Activated CD4-positive, alpha-beta T cell treated with anti-CD3 and anti-CD28 coated beads, Interleukin-2, amount 50 U/mL, for 16 hours (primary cell): Measurements from ENCODE around the gene HS2ST1.
"Not testable (repeated sequence)": the region's sequence is repeated elsewhere in the genome, so short reads cannot be mapped to it uniquely, and the experiment has no call there.

Experiments used
- DNase-seq: peaks from one replicate; pipeline ENCODE4 v3.0.0-alpha.2; 2020

HS2ST1 gene

DNA sequence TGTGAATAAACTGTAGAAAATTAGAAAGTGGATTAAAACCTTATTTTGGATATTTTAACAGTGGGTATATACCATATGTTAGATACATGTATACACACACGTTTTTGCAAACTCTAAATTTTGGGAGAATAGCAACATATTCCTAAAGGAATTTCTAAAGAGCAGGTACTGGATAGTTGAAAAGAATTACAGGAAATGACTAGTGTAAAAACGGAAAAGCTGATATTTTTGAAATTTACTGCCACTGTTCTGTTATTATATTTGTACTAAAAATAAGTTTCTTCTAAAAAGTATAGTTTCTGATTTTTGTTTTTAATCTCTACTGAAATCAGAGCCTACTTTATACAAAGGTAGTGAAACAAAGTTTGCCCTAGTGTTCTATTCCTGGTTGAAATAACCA, 114.1 kb downstream of the HS2ST1 start:
- DNase-seq, result no peak

DNA sequence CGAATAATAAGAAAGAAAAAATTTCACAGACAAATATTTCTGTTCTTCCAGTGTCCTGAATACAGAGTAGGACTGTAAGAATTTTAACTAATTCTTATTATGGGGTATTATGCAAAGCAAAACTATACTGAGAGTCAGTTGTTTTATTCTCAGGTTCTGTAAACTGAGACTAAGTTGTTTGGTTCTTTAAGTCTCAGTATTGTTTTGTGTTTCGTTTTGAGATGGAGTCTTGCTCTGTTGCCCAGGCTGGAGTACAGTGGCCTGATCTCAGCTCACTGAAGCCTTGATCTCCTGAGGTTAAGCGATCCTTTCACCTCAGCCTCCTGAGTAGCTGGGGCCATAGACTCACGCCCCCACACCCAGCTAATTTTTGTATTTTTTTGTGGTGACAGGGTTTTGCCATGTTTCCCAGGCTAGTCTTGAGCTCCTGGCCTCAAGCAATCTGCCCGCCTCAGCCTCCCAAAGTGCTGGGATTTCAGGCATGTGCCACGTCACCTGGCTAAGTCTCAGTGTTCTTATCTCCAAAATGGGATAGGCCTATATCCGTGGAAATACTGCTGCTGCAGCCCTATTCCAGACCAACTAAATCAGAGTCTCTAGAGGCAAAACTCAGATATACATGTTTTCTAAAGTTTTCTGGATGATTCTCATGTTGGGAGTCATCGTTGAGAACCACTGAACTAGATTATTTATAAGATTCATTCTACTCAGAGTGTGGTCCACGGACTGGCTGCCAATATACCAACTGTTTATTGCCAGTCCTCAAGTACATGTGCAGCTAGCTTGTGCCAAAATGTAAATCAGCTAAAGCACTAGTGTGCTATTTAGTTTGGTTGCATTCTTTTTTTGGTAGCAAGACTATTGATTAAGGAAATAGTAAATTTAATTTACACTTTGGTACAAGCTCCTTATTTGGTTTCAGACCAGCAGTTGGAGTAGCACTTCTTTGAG, 116.6 kb downstream of the HS2ST1 start:
- no peak for DNase-seq

DNA sequence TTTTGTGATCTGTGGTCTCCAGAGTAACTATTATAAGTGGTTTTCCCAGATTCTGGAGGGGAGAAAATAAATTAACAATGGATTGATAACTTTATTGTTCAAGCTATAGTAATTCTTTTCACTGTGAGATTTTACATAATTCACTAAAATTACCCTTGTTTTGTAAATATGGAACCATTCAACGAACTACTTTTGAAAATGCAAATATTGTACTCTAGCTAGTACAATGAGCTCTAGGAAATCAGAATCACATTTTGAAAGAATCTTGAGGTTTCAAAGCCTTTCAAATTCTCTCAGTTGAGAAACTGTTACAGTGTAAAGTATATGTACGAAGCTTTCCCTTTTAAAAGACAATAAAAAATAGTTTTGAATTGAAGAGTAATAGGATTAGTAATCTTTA, 119.9 kb downstream of the HS2ST1 start:
- no peak for DNase-seq

DNA sequence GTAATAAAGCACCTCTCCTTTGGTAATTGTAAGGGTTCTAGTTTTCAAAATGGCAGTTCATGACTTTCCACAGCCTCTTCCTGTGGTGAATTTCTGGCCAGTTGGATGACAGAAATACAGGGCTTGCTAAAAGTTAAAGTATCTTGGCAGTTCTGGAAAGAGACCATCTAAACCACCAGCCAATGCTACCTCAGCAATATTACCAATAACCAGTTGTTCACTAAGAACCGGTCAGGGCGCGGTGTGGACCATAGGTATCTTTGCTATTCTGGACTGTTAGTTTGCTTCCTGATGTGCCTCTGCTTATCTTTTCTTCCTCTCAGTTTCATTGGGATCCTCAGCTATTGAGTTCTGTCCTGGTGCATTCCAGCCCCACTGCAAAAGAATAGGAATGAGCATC, 124.7 kb downstream of the HS2ST1 start:
- no peak for DNase-seq

DNA sequence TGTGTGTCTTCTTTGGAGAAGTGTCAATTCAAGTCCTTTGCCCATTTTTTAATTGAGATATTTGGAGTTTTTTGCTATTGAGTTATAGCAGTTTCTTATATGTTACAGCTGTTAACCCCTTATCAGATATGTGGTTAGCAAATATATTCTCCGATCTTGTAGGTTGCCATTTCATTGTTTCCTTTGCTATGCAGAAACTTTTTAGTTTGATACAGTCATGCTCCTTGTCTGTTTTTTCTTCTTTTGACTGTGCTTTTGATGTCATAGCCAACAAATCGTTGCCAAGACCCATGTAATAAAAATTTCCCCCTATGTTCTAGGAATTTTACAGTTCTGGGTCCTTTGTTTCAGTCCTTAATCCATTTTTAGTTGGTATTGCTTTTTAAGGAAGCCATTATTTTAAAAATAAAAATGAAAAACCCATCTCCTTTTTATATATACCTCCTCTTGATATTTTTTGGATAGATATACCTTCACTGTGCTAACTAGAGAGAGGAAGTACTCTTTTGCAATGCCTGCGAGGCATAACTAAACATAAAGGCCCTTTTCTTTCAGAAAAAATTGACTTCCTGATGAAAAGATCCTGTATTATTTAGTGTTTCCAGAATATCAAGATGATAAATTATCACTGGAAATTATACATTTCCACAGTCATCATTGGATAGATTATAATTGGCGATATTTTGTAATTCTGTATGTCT, 127.8 kb downstream of the HS2ST1 start:
- no peak for DNase-seq

DNA sequence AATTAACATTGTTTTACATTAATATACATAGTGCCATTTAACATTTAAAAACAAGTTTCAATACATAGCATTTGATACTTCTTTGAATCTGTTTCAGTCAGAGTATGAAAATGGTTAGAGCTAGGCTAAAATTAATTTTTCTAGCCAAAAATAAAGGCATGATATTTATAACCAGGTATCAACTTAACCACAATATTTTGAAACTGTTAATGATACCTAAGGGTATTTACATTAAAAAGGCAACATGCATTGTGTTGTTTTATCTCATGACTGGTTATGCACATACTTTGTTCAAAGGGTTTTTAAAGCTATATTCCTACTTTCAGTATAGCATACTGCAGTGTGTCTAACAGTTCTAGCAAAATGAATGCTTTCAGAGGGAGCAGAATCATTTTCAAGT, 130.0 kb downstream of the HS2ST1 start:
- no peak for DNase-seq

DNA sequence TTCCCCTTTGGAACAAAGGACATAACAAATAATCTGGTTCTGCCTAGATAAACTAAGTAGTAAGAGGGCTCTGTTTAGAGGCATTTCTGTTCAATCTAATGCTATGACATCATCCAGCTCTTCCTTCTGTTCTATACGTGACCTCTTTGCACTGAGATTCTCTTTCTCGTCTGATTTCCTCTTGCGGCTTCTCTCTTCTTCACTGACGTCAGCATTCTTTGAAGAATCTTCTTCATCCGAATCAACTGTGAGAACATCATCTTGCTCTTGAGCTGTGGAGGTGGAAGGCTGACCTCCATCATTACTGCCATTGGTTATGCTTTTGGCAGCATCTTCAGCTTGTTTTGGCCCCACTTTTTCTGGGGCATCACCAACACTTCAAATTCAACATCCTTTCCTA, 130.4 kb downstream of the HS2ST1 start:
- peak; percentile 43 for DNase-seq

DNA sequence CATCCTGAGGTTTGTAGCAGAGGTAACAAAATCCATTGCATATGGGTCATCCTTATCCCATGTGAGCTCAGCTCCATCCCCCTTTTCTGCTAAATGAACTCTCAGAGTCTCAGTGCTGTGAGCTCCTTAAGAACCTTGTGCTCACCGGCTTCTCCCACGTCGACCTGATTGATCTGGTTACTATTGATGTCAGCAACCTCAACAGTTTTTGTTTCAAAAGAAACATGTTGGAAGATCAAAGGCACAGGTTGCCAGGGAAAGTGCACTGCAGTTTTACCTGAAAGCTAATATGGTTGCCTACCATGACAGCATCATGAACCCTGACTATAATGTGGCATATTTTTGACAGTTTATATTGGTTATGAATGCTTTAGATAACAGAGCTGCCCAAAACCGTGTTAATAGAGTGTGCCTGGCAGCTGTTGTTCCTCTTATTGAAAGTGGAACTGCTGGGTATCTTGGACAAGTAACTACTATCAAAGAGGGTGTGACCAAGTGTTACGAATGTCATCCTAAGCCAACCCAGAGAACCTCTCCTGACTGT, 131.4 kb downstream of the HS2ST1 start:
- DNase-seq, result peak; percentile 45

DNA sequence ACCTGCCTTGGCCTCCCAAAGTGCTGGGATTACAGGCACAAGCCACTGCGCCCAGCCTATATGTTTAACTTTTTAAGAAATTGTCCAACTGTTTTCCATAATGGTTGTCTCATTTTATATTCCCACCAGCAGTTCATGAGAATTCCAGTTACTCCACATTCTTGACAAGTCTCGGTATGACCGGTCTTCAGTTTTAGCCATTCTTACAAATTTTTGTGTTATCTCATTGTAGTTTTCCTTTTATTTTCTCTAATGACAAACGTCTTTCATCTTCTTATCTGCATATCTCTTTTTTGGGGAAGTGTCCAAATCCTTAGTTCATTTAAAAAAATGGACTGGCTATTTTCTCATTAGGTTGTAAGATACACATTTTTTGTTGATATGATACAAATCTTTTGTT, 132.5 kb downstream of the HS2ST1 start:
- no peak for DNase-seq

DNA sequence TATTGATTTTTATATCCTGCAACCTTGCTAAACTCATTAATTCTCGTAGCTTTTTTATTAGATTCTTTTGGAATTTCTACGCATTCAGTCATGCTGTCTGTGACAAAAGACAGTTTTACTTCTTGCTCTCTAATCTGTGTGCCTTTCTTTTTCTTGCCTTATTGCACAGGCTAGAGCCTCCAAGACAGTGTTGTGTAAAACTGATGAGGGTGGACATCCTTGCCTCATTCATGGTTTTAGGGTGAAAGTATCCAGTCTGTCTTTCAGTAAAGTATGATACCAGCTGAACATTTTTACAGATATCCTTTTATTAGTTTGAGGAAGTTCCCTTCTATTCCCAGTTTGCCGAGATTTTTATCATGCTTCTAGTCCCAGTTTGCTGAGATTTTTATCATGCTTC, 133.8 kb downstream of the HS2ST1 start:
- DNase-seq, result no peak

DNA sequence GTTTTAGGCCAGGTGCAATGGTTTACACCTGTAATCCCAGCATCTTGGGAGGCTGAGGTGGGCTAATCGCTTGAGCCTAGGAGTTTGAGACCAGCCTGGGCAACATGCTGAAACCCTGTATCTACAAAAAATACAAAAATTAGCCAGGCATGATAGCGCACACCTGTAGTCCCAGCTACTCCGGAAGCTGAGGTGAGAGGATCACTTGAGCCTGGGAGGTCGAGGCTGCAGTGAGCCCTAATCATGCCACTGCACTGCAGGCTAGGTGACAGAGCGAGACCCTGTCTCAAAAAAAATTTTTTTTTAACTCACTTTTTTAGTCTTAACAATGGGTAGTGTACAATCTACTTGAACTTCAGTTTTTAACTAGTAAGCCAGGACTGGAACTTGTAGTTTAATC, 137.5 kb downstream of the HS2ST1 start:
- DNase-seq, result no peak

DNA sequence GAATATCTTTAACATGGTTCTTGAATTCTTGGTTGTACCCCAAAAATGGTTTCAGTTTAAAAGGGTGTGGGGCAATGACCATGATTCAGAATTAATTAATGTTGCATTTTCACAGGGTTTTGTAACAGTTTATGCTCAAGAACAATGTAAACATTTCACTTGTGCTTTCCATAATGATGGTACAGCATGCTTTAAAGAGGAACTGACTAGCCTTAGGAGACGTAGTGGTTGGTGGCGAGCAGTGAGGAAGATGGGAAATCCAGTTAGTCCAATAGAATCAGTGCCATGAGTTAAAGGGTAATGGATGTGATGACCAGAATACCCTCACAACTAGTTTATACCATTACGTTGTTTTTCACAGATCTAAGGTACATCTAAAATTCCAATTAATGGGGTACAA, 138.0 kb downstream of the HS2ST1 start:
- DNase-seq, result no peak

DNA sequence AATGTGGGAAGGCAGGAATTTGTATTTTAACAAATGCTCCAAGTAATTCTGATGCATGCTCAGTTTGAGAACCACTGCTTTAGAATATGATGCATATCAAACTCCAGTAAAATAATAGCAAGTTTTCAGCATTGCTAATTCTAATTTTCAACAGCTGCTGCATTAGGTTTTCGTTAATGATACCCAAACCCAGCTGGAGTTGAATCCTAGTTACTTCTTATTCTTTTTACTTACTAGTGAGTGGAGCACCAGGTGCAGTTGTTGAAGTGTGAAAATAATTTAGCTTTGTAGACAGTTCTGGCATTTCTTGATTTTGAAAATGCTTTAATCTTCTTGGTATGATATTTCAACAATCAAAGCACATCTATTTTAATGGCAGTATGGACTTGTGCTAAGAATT, 138.5 kb downstream of the HS2ST1 start:
- DNase-seq, result no peak

DNA sequence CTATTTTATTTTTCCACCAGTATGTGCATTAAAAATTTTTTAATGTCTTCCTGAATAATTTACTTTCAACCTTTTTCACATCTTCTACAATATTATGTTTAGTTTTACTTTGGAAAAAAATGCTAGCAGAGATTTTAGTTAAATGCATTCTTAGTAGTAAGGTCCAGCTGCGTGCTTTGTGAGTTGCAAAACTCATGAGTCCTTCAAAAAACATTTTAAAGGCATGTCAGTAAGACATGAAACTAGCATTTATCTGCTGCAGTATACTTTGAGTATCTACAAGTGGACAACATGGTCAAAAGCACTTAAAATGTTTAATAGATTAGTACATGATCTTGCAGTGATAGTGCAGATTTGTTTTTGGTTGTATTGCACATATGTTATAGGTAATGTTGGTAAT, 139.0 kb downstream of the HS2ST1 start:
- no peak for DNase-seq

DNA sequence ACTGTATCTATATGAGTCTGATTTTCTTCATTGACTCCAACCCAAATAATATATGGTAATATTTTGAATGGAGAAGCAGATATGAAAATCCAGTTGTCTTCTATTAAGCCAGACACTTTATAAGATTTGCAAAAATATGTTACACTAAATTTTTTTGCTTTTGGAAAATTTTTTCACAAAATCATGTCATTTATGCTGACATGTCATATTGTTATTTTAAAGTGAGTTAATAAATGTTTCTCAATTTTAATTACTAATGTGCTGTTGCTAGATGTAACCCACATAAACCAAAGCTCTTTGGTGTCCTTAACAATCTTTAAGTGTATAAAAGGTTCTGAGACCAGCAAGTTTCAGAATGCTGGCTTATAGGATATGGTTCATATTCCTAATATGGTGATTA, 142.5 kb downstream of the HS2ST1 start:
- DNase-seq, result no peak

DNA sequence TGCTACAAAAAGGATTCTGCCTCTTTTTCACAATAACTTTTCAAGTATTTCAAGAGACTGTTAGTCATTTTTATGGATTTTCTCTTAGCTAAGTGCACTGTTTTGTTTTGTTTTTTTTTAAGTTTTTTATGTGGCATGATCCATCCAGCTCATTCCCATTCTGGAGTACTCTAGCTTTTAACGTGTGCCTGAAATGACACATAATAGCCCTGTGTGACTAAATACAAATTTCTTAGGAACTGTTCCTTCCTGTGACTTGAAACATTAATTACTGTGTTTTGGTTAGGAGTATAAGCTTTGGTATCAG, 143.9 kb downstream of the HS2ST1 start:
- no peak for DNase-seq

DNA sequence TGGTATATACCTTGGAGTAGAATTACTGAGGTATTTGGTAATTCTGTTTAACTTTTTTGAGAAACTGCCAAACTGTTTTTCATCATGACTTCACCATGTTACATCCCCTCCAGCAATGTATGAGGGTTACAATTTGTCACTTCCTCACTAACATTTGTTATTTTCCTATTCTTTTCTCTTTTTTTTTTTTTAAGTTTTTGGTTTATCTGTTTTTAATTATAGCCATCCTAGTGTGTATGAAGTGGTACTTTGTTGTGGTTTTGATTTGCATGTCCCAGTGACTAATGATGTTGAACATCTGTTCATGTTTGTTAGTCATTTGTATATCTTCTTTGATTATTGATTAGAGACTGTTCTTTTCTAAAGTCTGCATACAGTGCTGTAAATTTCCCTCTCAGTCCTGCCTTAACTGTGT, 147.3 kb downstream of the HS2ST1 start:
- no peak for DNase-seq

DNA sequence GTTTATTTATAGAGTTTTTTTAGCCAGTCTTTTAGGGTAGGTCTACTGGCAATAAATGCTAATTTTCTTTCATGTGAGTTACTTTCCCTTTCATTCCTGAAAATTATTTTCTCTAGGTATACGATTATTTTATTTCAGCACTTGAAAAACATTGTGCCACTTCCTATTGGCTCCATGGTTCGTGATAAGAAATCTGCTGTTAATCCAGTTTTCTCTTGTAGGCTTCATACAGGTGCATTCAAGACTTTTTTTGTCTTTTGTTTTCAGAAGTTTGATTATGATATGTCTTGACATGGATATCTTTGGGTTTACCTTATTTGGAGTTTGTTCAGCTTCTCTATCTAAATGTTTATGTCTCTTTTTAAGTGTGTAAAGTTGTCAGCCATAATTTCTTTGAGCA, 148.3 kb downstream of the HS2ST1 start:
- no peak for DNase-seq

DNA sequence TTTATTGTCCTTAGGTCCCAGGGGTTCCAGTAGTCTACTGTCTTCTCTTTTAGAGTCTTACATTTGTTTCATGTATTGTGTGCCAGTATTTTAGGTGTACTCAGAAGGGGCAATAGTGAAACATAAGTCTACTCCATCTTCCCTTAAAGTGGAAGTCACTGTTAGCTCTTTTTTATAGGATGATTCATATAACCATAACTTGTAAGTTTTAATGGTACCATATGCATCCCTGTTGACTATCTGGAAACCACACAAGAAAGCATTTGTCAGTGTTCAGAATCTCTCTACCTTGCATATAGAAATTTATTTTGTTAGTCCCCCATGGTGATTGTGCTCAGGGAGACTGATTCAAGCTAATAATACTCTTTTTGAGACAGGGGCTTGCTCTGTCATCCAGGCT, 149.9 kb downstream of the HS2ST1 start:
- no peak for DNase-seq

DNA sequence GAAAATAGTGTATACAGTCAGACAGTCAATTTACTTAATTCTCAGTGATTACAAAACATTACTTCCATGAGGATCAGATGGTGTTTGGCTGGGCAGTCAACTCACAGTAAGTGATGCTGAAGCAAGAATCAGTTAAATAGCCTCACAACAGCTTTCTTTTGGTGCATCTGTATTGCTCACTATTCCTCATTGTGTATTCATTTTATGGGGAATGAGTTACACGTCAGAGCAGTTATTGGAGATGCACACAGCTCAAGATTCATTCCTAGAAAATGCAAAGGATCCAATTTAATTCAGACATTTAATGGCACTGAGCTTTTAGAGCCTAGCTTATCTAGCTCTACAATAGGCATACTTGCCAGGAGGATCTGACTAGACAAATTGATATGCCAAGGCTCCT, 150.6 kb downstream of the HS2ST1 start:
- DNase-seq, result no peak

DNA sequence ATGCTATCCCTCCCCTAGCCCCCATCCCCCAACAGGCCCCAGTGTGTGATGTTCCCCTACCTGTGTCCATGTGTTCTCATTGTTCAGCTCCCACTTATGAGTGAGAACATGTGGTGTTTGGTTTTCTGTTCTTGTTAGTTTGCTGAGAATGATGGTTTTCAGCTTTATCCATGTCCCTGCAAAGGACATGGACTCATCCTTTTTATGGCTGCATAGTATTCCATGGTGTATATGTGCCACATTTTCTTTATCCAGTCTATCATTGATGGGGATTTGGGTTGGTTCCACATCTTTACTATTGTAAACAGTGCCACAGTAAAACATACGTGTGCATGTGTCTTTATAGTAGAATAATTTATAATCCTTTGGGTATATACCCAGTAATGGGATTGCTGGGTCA, 152.3 kb downstream of the HS2ST1 start:
- not testable (repeated sequence) for DNase-seq

DNA sequence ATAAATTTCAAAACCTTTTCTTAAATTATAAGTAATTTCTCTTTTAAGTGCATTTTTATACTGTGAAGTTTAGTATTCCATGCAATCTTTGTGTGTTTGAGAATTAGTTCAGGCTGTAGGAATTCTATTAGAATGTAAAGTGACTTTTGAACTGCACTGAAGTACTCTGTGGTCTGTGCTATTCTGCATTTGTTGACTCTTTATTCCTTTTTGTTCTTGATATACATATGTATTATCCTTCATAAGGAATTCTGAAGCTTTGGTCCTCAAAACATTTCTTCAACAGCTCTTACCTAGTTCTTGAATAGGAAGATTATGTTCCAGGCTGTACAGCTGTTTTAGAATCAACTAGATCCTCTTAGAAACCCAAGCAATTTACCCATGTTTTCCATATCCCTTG, 158.0 kb downstream of the HS2ST1 start:
- DNase-seq, result no peak

DNA sequence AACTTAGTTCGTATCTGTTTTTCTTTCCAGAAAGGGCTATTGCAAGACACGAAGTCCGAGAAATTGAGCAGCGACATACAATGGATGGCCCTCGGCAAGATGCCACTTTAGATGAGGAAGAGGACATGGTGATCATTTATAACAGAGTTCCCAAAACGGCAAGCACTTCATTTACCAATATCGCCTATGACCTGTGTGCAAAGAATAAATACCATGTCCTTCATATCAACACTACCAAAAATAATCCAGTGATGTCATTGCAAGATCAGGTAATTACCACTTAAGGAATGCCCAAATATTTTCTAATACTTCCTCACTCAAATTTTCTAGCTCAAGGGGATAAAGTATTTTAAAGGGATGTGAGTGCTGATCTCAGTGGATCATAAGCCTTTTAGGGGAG, 158.5 kb downstream of the HS2ST1 start:
- no peak for DNase-seq
